CD4-positive, alpha-beta memory T cell (primary cell): ENCODE measurements around the gene KCNH1. TPM values are rescaled to one million over a fixed set of nuclear protein-coding genes. Genes with fewer than 3 reads are reported as not detected.

ENCODE experiments used
- CTCF ChIA-PET: fragments of 350-600 bp; sonication (Branson Sonifier 250); formaldehyde crosslinking; loops from one replicate; lab custom pipeline; 2021; ENCODE audit warnings: inconsistent platforms; ENCODE audit not compliant: partially characterized antibody; lab: Charles Lee
- POLR2A ChIA-PET: fragments of 350-600 bp; sonication (Branson Sonifier 250); formaldehyde crosslinking; loops from one replicate; lab custom pipeline; 2021; ENCODE audit not compliant: partially characterized antibody; lab: Charles Lee
- DNase-seq, 5 donors: peaks; one replicate each; pipeline versions ENCODE4 v3.0.0 to v3.0.0-alpha.2; 2020 to 2022; ENCODE audit warnings: mixed read lengths in 1 of 5
- H3K27ac ChIP-seq: one replicate; pipeline ENCODE4 v1.7.0; 2013; ENCODE audit warnings: low read depth, low read length
- H3K27me3 ChIP-seq: 2 replicates; pipeline ENCODE4 v1.7.0; 2013; ENCODE audit warnings: mild to moderate bottlenecking, low read length, moderate library complexity; ENCODE audit not compliant: insufficient read depth
- H3K36me3 ChIP-seq: 2 replicates; pipeline ENCODE4 v1.7.0; 2013; ENCODE audit warnings: mild to moderate bottlenecking, low read length, moderate library complexity; ENCODE audit not compliant: insufficient read depth
- H3K4me1 ChIP-seq: 2 replicates; pipeline ENCODE4 v1.7.0; 2013; ENCODE audit warnings: mild to moderate bottlenecking, low read length, moderate library complexity; ENCODE audit not compliant: insufficient read depth
- H3K4me3 ChIP-seq, 2 donors: one replicate each; pipeline ENCODE4 v1.7.0; 2013; ENCODE audit warnings: low read length in 2 of 2, mild to moderate bottlenecking in 1 of 2
- H3K9me3 ChIP-seq, 2 donors: one replicate each; pipeline ENCODE4 v1.7.0; 2013; ENCODE audit warnings: low read length in 2 of 2, control low read depth in 1 of 2; ENCODE audit not compliant: control insufficient read depth in 1 of 2
- H3K27ac Mint-ChIP-seq, 7 donors: one replicate each; pipeline ENCODE4 v1.8.0; 2020 to 2021; ENCODE audit warnings: mixed read lengths in 7 of 7, mild to moderate bottlenecking in 6 of 7, inconsistent platforms in 3 of 7, moderate library complexity in 3 of 7
- H3K27me3 Mint-ChIP-seq, 2 donors: one replicate each; pipeline ENCODE4 v1.8.0; 2020 to 2021; ENCODE audit warnings: mixed read lengths in 2 of 2
- H3K36me3 Mint-ChIP-seq, 2 donors: one replicate each; pipeline ENCODE4 v1.8.0; 2020 to 2021; ENCODE audit warnings: mixed read lengths in 2 of 2, inconsistent platforms in 1 of 2, mild to moderate bottlenecking in 1 of 2
- H3K4me1 Mint-ChIP-seq, 4 donors: one replicate each; pipeline ENCODE4 v1.8.0; 2020 to 2021; ENCODE audit warnings: mixed read lengths in 4 of 4, mild to moderate bottlenecking in 1 of 4
- H3K4me3 Mint-ChIP-seq, 8 donors: one replicate each; pipeline ENCODE4 v1.8.0; 2020 to 2021; ENCODE audit warnings: mixed read lengths in 8 of 8, mild to moderate bottlenecking in 7 of 8, moderate library complexity in 6 of 8, inconsistent platforms in 3 of 8
- H3K9me3 Mint-ChIP-seq, 8 donors: one replicate each; pipeline ENCODE4 v1.8.0; 2020 to 2021; ENCODE audit warnings: mixed read lengths in 8 of 8, mild to moderate bottlenecking in 5 of 8, inconsistent platforms in 3 of 8, moderate library complexity in 1 of 8
- intact Hi-C: fragments of 100-400 bp; cut with micrococcal nuclease; formaldehyde crosslinking; loops from one replicate; pipeline ENCODE4 v1.15.1; 2023
- polyA plus RNA-seq, 2 donors: library from polyadenylated mRNA; unstranded; fragments of 300-500 nt; fragmentation: Illumina TruSeq; gene quantifications; one replicate each; pipeline ENCODE4 v1.2.3, GENCODE V29; 2021
- total RNA-seq, 2 experiments: library from RNA; stranded (reverse); gene quantifications; one replicate each; pipeline ENCODE4 v1.2.3, GENCODE V29; 2021

The KCNH1 gene
- total and polyA plus RNA-seq, 4 experiments from 2014 or later, result not detected

- Mint-ChIP-seq H3K4me3 (no peak overlapping the region), H3K36me3 (no peaks in the 10 kb centered on the region), H3K27ac (no peak overlapping the region), H3K4me1 (no peaks in the 10 kb centered on the region), H3K27me3 (peaks cover 15 to 21% of the 10 kb centered on the region in 2 donors), H3K9me3 (peaks cover 0 to 6% (median 1%) of the 10 kb centered on the region in 8 donors)
- no peaks in the 10 kb centered on the region for H3K9me3 ChIP-seq
- H3K4me1 ChIP-seq, result no peaks in the 10 kb centered on the region
- no peak for DNase-seq
- ChIA-PET CTCF (interaction anchor here (0.8 kb wide), 1 partner anchor 10 kb away, joined by 3 read pairs; no protein-coding TSS in a partner anchor), POLR2A (no interaction called here)
- no peaks in the 10 kb centered on the region for H3K27me3 ChIP-seq
- H3K36me3 ChIP-seq, result no peaks in the 10 kb centered on the region
- H3K27ac ChIP-seq, result no peak overlapping the region
- H3K4me3 ChIP-seq, result no peak overlapping the region
- intact Hi-C loops, result no loop called here
Measured at GRCh38 chr1:211111351-211111750, 22.6 kb downstream of the KCNH1 start.

DNA sequence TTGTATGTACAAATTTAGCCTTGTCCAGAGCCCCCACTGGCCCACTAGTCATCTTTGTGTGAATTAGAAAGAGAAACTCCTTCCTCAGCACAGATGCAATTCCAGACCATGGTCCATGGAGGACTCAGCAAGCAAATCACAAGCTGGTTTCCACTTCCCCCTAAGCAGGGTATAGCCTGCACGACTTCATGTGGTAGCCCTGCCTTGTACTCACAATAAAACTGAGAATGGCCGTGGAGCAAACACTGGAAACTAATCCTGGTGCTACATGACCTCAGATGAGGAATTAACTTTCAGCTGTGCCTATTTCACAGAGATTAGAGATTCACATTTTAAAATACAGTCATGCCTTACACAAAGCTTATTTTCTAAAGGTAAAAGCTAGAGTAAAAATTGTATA is 32.5 kb downstream of the KCNH1 start:
- Histone ChIP-seq H3K27ac (no peak overlapping the region), H3K4me3 (no peak overlapping the region), H3K9me3 (no peaks in the 10 kb centered on the region), H3K27me3 (no peaks in the 10 kb centered on the region), H3K4me1 (no peaks in the 10 kb centered on the region), H3K36me3 (no peaks in the 10 kb centered on the region)
- ChIA-PET POLR2A (no interaction called here), CTCF (interaction anchor here (0.7 kb wide), 1 partner anchor 9 kb away, joined by 3 read pairs; no protein-coding TSS in a partner anchor)
- intact Hi-C loops, result no loop called here
- Mint-ChIP-seq H3K4me3 (no peak overlapping the region), H3K36me3 (no peaks in the 10 kb centered on the region), H3K9me3 (no peaks in the 10 kb centered on the region), H3K27ac (no peak overlapping the region), H3K4me1 (no peaks in the 10 kb centered on the region), H3K27me3 (peaks cover 8 to 14% of the 10 kb centered on the region in 2 donors)
- no peak for DNase-seq

DNA sequence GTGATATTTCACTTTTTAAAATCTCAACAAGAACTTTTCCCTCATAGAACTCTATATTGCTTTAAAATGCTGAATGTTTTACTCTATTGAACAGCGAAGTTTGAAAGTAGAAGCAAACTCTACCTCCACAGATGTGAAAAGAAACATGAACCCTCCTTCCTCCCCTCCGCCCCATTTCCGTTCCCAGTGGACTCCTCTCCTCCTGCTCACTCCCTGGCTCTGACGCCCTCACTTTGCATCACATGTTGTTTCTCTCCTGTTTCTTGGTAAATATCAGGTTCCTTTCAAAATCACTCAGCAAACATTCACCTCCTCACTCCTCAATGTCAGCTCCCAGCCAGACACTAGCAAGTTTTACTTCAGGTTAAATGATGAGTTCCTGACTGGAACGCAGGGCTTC is 34.6 kb downstream of the KCNH1 start:
- no peaks in the 10 kb centered on the region for H3K36me3 Mint-ChIP-seq
- no peak overlapping the region for H3K27ac ChIP-seq
- CTCF ChIA-PET, result no interaction called here
- H3K4me1 ChIP-seq, result no peaks in the 10 kb centered on the region
- intact Hi-C loops, result no loop called here
- no peaks in the 10 kb centered on the region for H3K36me3 ChIP-seq
- H3K9me3 Mint-ChIP-seq, result no peaks in the 10 kb centered on the region
- H3K4me3 ChIP-seq, result no peak overlapping the region
- no peaks in the 10 kb centered on the region for H3K4me1 Mint-ChIP-seq
- peaks cover 11 to 16% of the 10 kb centered on the region in 2 donors for H3K27me3 Mint-ChIP-seq
- H3K9me3 ChIP-seq, result no peaks in the 10 kb centered on the region
- no peak overlapping the region for H3K27ac Mint-ChIP-seq
- DNase-seq, result no peak
- POLR2A ChIA-PET, result no interaction called here
- no peaks in the 10 kb centered on the region for H3K27me3 ChIP-seq
- no peak overlapping the region for H3K4me3 Mint-ChIP-seq

- no peak overlapping the region for H3K27ac Mint-ChIP-seq
- intact Hi-C loops, result no loop called here
- DNase-seq, result no peak
- Histone ChIP-seq H3K27me3 (no peaks in the 10 kb centered on the region), H3K9me3 (no peaks in the 10 kb centered on the region), H3K36me3 (no peaks in the 10 kb centered on the region), H3K4me3 (no peak overlapping the region), H3K4me1 (no peaks in the 10 kb centered on the region), H3K27ac (no peak overlapping the region)
- no peaks in the 10 kb centered on the region for H3K36me3 Mint-ChIP-seq
- no peaks in the 10 kb centered on the region for H3K9me3 Mint-ChIP-seq
- ChIA-PET POLR2A (no interaction called here), CTCF (no interaction called here)
- H3K4me3 Mint-ChIP-seq, result no peak overlapping the region
- H3K4me1 Mint-ChIP-seq, result no peaks in the 10 kb centered on the region
- H3K27me3 Mint-ChIP-seq, result peaks cover 8 to 15% of the 10 kb centered on the region in 2 donors
Measured at GRCh38 chr1:211095381-211095780, 38.6 kb downstream of the KCNH1 start.

GRCh38 chr1:211092955-211093354 is 41.0 kb downstream of the KCNH1 start:
- Mint-ChIP-seq H3K9me3 (no peaks in the 10 kb centered on the region), H3K4me1 (no peaks in the 10 kb centered on the region), H3K27me3 (peaks cover 6 to 15% of the 10 kb centered on the region in 2 donors), H3K27ac (no peak overlapping the region), H3K4me3 (no peak overlapping the region), H3K36me3 (no peaks in the 10 kb centered on the region)
- intact Hi-C loops, result no loop called here
- no peak for DNase-seq
- Histone ChIP-seq H3K27ac (no peak overlapping the region), H3K4me3 (no peak overlapping the region), H3K9me3 (no peaks in the 10 kb centered on the region), H3K36me3 (no peaks in the 10 kb centered on the region), H3K27me3 (no peaks in the 10 kb centered on the region), H3K4me1 (no peaks in the 10 kb centered on the region)
- ChIA-PET CTCF (interaction anchor here (1.3 kb wide), 1 partner anchor 12 kb away, joined by 3 read pairs; no protein-coding TSS in a partner anchor), POLR2A (no interaction called here)

- Histone ChIP-seq H3K4me3 (no peak overlapping the region), H3K4me1 (no peaks in the 10 kb centered on the region), H3K9me3 (no peaks in the 10 kb centered on the region), H3K27me3 (no peaks in the 10 kb centered on the region), H3K36me3 (no peaks in the 10 kb centered on the region), H3K27ac (no peak overlapping the region)
- H3K27ac Mint-ChIP-seq, result no peak overlapping the region
- ChIA-PET POLR2A (no interaction called here), CTCF (no interaction called here)
- no peak overlapping the region for H3K4me3 Mint-ChIP-seq
- H3K36me3 Mint-ChIP-seq, result no peaks in the 10 kb centered on the region
- no peak for DNase-seq
- H3K27me3 Mint-ChIP-seq, result peaks cover 9 to 15% of the 10 kb centered on the region in 2 donors
- intact Hi-C loops, result no loop called here
- no peaks in the 10 kb centered on the region for H3K9me3 Mint-ChIP-seq
- H3K4me1 Mint-ChIP-seq, result no peaks in the 10 kb centered on the region
Measured at GRCh38 chr1:211091867-211092266, 42.1 kb downstream of the KCNH1 start.

DNA sequence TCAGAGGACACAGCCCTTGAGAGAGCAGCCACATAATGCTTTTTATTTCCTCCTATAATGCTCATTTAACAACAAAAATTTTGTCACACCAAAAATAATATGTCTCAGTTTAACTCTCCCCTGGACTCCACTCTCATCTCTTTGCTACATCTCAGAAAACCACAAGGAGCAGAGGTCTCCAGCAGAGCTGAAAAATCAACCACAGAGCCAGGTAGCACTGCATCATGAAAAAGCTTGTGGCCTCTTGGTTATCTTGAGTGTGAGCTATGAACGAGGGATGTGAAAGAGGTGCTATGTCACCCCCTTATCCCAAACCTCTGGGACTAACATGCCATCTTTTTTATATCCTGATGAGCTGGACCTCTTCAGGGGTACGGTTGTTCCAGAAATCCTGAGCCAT is 44.4 kb downstream of the KCNH1 start:
- POLR2A ChIA-PET, result no interaction called here
- CTCF ChIA-PET, result no interaction called here

GRCh38 chr1:211088156-211088555 is 45.8 kb downstream of the KCNH1 start:
- peaks cover 5 to 6% of the 10 kb centered on the region in 2 donors for H3K27me3 Mint-ChIP-seq
- Histone ChIP-seq H3K4me1 (no peaks in the 10 kb centered on the region), H3K9me3 (no peaks in the 10 kb centered on the region), H3K27ac (no peak overlapping the region), H3K4me3 (no peak overlapping the region), H3K27me3 (no peaks in the 10 kb centered on the region), H3K36me3 (no peaks in the 10 kb centered on the region)
- intact Hi-C loops, result no loop called here
- no peak overlapping the region for H3K27ac Mint-ChIP-seq
- CTCF ChIA-PET, result no interaction called here
- POLR2A ChIA-PET, result no interaction called here
- H3K4me1 Mint-ChIP-seq, result no peaks in the 10 kb centered on the region
- H3K36me3 Mint-ChIP-seq, result no peaks in the 10 kb centered on the region
- H3K9me3 Mint-ChIP-seq, result no peaks in the 10 kb centered on the region
- H3K4me3 Mint-ChIP-seq, result no peak overlapping the region
- DNase-seq, result no peak

More for the DNA sequence above, 44.4 kb downstream of the KCNH1 start:
- H3K4me3 ChIP-seq, result no peak overlapping the region
- Mint-ChIP-seq H3K9me3 (no peaks in the 10 kb centered on the region), H3K4me3 (no peak overlapping the region), H3K27me3 (peaks cover 8 to 13% of the 10 kb centered on the region in 2 donors), H3K27ac (no peak overlapping the region), H3K36me3 (no peaks in the 10 kb centered on the region), H3K4me1 (no peaks in the 10 kb centered on the region)
- intact Hi-C loops, result no loop called here
- H3K36me3 ChIP-seq, result no peaks in the 10 kb centered on the region
- no peaks in the 10 kb centered on the region for H3K4me1 ChIP-seq
- H3K27me3 ChIP-seq, result no peaks in the 10 kb centered on the region
- no peak for DNase-seq
- H3K9me3 ChIP-seq, result no peaks in the 10 kb centered on the region
- no peak overlapping the region for H3K27ac ChIP-seq
